ENCODE results near the gene GLIS1.

GLIS1 gene

DNA sequence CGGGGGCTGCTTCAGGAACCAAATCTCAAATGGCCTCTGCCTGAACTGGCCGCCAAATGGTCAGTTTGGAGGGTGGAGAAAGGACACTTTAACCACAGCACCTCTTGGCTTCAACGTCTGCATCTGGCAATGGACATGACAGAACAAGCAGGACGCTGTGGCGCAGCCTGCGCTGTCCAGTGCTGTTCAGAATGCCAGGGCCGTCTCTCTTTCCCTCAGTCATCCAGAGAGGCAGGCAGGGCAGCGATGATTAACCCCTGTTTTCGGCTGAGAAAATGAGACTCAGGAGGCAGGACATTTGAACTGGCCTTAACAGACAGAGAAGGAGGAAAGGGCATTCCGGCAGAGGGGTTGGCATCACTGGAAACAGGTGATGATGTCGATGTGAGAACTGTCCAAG is 48.6 kb downstream of the GLIS1 start:
- no peak for DNase-seq (ENCODE audit: low read depth)
- TF ChIP-seq, protein P1, sequence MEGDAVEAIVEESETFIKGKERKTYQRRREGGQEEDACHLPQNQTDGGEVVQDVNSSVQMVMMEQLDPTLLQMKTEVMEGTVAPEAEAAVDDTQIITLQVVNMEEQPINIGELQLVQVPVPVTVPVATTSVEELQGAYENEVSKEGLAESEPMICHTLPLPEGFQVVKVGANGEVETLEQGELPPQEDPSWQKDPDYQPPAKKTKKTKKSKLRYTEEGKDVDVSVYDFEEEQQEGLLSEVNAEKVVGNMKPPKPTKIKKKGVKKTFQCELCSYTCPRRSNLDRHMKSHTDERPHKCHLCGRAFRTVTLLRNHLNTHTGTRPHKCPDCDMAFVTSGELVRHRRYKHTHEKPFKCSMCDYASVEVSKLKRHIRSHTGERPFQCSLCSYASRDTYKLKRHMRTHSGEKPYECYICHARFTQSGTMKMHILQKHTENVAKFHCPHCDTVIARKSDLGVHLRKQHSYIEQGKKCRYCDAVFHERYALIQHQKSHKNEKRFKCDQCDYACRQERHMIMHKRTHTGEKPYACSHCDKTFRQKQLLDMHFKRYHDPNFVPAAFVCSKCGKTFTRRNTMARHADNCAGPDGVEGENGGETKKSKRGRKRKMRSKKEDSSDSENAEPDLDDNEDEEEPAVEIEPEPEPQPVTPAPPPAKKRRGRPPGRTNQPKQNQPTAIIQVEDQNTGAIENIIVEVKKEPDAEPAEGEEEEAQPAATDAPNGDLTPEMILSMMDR (conservative IDR thresholded peaks at IDR 0.05; ENCODE audit: low read depth, low read length) = no peak
- H3K4me3 ChIP-seq (ENCODE audit: low read length) = no peak overlapping the region

DNA sequence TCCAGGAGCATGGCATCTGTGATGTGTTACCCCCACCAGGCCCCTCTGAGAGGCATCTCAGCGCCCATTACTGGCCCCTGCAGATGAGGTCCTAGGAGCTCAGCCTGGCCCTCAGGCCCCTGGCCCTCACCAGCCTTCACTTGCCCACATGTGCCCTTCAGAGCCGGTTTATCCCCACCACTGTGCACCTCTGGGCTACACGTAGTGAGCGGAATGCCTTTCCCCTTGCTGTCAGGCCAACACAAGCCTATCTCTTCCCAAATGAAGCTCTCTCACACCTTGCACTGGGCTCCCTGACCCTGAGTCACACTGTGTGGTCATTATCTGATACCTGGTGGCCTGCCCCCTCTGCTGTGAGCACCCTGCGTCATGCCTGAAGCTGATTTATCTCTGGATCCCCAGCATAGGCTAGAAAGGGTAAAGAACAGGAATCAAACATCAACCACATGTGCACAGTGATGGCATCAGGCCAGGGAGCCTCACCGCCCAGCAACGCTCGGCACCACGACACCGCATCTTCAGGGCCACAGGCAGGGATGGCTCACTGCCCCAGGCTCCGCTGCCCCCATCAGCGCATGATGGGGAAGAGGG is 49.1 kb downstream of the GLIS1 start:
- TF ChIP-seq, protein P1 (conservative IDR thresholded peaks at IDR 0.05; ENCODE audit: low read depth, low read length) = no peak
- no peak for DNase-seq (ENCODE audit: low read depth)
- no peak overlapping the region for H3K4me3 ChIP-seq (ENCODE audit: low read length)

DNA sequence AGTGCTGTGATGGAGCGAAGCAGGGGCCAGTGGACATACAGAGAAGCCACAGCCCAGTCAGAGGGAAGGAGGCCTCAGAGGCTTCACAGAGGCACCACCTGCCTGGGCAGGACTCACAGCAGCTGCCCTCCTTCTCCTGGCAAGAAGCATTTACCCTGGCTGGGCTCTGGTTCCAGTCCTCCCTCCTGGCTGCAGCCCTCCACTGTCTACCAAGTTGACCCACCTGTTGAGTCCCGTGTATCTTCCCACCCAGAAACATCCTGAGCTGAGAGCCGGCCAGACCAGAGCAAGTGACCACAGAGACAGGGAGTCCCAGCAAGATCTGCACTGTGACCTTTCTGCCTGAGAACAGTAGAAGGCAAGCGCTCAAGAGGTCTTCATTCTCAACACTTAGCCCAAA is 49.7 kb downstream of the GLIS1 start:
- no peak for DNase-seq (ENCODE audit: low read depth)
- TF ChIP-seq, protein P1 (conservative IDR thresholded peaks at IDR 0.05; ENCODE audit: low read depth, low read length) = no peak
- H3K4me3 ChIP-seq (ENCODE audit: low read length) = no peak overlapping the region

- H3K4me3 ChIP-seq (ENCODE audit: low read length) = no peak overlapping the region
- TF ChIP-seq, protein P1 (conservative IDR thresholded peaks at IDR 0.05; ENCODE audit: low read depth, low read length) = no peak
- DNase-seq (ENCODE audit: low read depth) = no peak
Observed at GRCh38 chr1:53688381-53689102, 50.4 kb downstream of the GLIS1 start.

- no peak overlapping the region for H3K4me3 ChIP-seq (ENCODE audit: low read length)
- DNase-seq (ENCODE audit: low read depth) = no peak
- TF ChIP-seq, protein P1 (conservative IDR thresholded peaks at IDR 0.05; ENCODE audit: low read depth, low read length) = no peak
Observed at GRCh38 chr1:53687901-53688300, 51.1 kb downstream of the GLIS1 start.

DNA sequence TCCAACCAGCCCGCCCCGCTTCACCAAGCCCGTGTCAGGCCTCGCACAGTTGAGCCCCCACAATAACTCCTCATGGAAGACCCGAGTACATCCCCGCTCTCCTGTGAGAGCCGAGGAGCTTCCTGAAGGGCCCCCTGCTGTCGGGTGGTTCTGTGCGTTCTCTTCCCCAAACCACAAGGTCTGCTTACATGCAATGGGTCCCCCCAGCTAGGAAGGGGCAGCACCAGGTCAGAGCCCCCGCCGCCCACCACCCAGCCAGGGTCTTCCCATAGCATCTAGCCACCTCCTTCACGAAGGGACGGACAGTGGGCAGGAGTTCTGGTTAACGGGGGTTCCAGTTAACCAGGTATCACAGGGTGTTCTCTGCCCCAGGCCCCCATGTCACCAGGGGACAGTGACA is 51.5 kb downstream of the GLIS1 start:
- DNase-seq (ENCODE audit: low read depth) = no peak
- TF ChIP-seq, protein P1 (conservative IDR thresholded peaks at IDR 0.05; ENCODE audit: low read depth, low read length) = no peak
- H3K4me3 ChIP-seq (ENCODE audit: low read length) = no peak overlapping the region

DNA sequence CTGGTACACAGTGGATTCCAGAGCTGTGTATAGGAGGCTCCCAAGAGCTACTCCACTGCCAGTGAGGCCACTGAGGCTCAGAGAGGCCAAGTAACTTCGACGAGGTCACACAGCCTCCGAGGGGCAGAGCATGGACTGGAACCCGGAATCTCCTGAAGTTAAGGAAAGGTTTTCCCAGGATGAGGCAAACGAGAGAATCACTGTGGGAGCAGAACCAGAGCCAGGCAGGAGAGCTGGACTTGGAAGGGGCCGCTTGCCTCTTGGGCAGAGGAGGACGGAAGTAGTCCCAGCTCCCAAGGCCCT is 52.0 kb downstream of the GLIS1 start:
- H3K4me3 ChIP-seq (ENCODE audit: low read length) = no peak overlapping the region
- DNase-seq (ENCODE audit: low read depth) = no peak
- TF ChIP-seq, protein P1 (conservative IDR thresholded peaks at IDR 0.05; ENCODE audit: low read depth, low read length) = no peak

Data from retinal pigment epithelial cell (primary cell).